Fibroblast of lung (primary cell): ENCODE data around the gene BCAN.

ENCODE experiments used
- CTCF ChIP-seq, 2 donors: IDR thresholded peaks in 1 of 2; conservative IDR thresholded peaks in 1 of 2; 1 replicate in 1 of 2; 2 replicates in 1 of 2; pipeline ENCODE4 v1.5.1; 2011 to 2012; ENCODE audit warnings: low read length in 2 of 2, control low read depth in 1 of 2, inconsistent platforms in 1 of 2, low read depth in 1 of 2, mild to moderate bottlenecking in 1 of 2
- EZH2 ChIP-seq: IDR thresholded peaks from 2 replicates; pipeline ENCODE4 v1.5.1; 2012; ENCODE audit warnings: low read length, control low read depth, mild to moderate bottlenecking; ENCODE audit errors: missing control alignments

- TF ChIP-seq CTCF (conservative IDR thresholded peaks at IDR 0.05 in 1 of 2, IDR thresholded peaks at IDR 0.05 in 1 of 2; ENCODE audit: low read depth in 1 of 2, low read length in 2 of 2) (no peak), EZH2 (no peak)
Observed at GRCh38 chr1:156660752-156661112, 18.8 kb downstream of the BCAN start.
